Right forelimb (tissue), 1 donor: ENCODE results near the gene GOLGA3.
"Not testable (repeated sequence)": the region's sequence is repeated elsewhere in the genome, so short reads cannot be mapped to it uniquely, and the experiment has no call there.

ENCODE experiments used
- DNase-seq: peaks from one replicate; pipeline ENCODE4 v3.0.0-alpha.2; 2018

The GOLGA3 gene, protein sequence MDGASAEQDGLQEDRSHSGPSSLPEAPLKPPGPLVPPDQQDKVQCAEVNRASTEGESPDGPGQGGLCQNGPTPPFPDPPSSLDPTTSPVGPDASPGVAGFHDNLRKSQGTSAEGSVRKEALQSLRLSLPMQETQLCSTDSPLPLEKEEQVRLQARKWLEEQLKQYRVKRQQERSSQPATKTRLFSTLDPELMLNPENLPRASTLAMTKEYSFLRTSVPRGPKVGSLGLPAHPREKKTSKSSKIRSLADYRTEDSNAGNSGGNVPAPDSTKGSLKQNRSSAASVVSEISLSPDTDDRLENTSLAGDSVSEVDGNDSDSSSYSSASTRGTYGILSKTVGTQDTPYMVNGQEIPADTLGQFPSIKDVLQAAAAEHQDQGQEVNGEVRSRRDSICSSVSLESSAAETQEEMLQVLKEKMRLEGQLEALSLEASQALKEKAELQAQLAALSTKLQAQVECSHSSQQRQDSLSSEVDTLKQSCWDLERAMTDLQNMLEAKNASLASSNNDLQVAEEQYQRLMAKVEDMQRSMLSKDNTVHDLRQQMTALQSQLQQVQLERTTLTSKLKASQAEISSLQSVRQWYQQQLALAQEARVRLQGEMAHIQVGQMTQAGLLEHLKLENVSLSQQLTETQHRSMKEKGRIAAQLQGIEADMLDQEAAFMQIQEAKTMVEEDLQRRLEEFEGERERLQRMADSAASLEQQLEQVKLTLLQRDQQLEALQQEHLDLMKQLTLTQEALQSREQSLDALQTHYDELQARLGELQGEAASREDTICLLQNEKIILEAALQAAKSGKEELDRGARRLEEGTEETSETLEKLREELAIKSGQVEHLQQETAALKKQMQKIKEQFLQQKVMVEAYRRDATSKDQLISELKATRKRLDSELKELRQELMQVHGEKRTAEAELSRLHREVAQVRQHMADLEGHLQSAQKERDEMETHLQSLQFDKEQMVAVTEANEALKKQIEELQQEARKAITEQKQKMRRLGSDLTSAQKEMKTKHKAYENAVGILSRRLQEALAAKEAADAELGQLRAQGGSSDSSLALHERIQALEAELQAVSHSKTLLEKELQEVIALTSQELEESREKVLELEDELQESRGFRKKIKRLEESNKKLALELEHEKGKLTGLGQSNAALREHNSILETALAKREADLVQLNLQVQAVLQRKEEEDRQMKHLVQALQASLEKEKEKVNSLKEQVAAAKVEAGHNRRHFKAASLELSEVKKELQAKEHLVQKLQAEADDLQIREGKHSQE (N-terminal part only)

DNA sequence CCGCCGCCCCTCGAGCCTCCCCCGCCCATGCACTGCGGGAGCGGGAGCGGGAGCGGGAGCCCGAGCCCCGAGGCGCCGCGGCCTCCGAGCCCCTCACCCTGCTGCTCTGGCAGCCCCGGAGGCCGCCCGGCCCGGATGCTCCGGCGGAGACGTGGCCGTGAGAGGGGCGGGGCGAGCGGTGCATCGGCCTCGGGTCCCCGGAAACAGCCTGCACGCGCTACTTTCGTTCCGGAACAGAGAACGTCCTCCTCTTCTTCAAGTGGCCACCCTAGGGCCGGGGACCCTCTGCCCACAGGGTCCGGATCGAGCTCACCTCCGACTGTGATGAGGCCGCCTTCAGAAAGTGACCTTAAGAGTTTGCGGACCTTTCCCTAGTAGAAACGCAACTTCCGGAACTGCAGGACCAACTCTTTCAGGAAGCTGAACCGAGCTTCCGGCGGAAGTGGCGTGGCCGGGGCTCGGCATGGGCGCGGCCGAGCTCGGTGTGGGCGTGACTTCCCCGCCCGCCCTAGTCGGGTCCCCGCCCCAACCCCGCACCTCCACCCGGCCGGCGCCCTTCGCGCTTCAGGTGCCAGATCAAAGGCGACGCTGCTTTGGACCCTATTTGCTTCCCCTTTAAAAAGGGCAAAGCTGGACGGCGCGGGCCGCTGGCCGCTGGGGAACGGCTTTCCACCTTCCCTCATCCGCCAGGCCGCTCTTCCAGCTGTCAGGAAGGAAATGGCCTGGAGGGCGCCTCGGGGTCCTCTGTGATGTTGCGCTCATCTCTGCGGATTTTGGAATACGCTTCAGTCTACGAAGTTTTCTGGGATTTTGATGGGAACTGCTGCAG is at the start of gene GOLGA3:
TSS of gene GOLGA3 (minus strand) at position 164 of the 829 bp plus-strand sequence. CDS start 6,741 bp downstream, outside the sequence.
- peak; percentile 96 for DNase-seq

DNA sequence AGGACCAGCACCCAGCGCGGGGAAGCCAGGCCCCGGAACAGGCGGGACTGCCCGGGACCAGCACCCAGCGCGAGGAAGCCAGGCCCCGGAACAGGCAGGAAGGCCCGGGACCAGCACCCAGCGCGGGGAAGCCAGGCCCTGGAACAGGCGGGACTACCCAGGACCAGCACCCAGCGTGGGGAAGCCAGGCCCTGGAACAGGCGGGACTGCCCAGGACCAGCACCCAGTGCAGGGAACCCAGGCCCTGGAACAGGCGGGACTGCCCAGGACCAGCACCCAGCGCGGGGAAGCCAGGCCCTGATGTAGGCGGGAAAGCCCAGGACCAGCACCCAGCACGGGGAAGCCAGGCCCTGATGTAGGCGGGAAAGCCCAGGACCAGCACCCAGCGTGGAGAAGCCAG is 46.0 kb upstream of the GOLGA3 start:
- DNase-seq = not testable (repeated sequence)

DNA sequence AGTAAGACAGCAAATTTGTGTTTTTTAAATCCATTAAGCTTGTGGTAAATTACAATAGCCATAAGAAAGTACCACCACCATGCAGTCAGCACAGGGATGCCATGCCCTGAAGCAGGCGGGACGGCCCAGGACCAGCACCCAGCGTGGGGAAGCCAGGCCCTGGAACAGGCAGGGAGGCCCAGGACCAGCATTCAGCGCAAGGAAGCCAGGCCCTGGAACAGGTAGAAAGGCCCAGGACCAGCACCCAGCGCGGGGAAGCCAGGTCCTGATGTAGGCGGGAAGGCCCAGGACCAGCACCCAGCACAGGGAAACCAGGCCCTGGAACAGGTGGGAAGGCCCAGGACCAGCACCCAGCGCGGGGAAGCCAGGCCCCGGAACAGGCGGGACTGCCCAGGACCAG is 45.5 kb upstream of the GOLGA3 start:
- DNase-seq = no peak

DNA sequence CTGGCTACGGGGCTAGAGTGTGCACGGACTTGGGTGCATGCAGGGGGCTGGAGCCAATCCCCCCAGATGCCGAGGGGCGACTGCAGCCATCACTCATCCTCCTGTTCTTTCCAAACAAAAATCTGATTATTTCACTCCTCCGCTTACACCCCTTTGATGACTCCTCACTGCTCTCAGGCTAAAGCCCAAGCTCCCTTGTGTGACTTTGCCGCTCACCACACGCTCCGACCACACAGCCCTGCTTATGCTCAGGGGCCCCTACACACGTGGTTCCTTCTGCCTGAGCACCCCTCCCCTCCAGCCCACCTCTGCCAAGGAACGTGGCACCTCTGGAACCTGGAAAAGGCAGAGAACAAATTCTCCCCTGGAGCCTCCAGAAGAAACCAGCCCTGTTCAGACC is 45.1 kb upstream of the GOLGA3 start:
- no peak for DNase-seq

DNA sequence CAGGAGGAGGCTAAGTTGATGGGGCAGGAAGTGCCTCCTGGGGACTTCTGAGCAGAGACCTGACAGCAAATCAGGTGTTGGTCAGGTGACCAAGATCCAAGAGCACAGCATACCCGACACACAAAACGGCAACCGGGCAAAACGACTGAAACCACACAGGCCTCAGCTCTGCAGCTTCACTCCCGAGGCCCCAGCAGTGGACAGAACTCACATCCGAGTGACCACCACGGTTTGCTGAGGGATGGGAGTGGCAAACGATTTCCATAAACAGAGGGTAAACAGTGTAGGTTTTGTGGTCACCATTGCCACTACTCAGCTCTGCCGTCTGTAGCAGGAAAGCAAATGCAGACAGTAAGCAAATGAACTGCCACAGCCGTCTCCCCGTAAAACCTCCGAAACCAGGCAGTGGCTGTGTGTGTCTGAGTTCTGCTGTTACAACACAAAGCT is 44.3 kb upstream of the GOLGA3 start:
- DNase-seq = no peak

DNA sequence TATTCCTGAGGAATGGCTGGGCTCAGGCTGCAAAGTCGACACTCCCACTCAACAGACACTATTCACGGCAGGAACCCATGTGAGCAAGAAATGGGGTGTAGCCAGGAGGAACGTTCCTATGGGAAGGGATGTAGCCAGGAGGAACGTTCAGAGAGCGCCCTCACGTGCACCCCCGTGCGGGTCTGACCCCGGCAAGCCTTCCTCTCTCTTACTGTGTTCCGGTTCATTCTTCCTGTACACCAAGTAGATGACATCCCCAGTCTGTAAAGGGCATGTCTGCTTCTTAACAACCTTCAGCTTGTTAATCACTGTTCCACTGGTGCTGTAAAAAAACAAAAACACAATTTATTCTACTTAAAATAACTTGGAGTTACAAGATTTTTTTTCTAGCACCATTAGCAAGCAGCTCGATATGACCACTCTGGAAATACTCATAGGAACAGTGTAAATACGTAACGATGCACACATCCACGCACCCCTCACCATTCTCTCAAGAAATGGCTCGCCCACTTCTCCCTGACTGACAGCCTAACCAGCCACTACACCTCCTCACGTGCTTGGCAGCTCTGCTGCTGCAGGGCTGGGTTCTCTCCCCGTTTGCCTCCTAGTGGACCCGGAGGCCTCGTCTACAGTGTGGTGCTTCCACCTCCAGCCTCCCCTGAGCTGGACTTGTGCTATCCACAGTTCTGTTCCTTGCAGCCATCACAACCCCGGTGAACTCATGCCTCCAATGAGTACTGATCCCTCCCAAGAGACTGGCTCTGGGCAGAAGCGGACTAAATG is 43.6 kb upstream of the GOLGA3 start:
- no peak for DNase-seq

DNA sequence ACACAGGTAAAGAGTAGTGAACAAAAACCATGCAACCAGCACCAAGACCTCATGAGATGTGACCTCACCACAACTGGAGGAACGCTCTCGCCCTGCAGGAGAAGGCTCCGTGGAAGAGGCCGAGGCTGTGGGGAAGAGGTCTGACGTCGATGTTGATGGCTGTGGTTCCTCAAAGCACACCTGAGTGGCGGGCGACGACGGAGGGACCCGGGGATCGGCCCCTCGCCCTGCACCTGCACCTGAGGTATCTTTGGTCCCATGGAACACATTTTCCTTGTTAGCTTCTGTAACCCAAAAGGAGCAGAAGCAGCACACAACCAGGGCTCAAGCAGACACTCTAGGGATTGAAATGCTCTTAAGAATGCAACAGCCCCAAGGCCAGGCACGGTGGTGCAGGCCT is 40.9 kb upstream of the GOLGA3 start:
- no peak for DNase-seq

DNA sequence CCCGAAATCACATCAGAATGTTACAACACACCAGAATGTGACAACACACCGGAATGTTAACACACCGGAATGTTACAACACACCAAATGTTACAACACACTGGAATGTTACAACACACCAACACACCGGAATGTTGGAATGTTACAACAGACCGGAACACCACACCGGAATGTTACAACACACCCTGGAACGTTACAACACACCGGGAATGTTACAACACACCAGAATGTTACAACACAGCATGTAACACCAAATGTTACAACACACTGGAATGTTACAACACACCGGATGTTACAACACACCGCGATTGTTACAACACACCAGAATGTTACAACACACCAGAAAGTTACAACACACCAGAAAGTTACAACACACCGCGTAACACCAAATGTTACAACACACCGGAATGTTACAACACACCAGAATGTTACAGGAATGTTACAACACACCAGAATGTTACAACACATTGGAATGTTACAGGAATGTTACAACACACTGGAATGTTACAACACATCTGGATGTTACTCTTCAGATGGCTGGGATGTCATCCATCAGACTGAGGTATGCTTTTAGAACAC is 37.7 kb upstream of the GOLGA3 start:
- no peak for DNase-seq

DNA sequence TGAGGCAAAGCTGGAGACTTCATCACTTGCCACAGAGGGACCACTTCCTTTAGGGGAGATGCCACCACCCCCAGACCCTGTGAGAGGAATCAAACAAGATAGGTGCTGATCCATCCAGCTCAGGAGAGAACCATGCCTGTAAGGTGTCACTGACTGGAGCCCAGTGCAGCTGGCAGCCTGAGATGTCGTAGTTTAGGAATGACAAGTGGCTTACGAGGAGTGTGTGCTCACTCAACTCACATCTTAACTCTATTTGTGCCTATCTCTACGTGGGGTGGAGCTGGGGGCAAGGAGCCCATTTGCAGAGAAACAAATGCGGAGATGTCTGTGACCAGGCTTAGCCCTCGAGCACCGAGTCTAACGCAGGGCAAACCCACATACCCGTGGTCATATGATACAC is 32.9 kb upstream of the GOLGA3 start:
- no peak for DNase-seq

DNA sequence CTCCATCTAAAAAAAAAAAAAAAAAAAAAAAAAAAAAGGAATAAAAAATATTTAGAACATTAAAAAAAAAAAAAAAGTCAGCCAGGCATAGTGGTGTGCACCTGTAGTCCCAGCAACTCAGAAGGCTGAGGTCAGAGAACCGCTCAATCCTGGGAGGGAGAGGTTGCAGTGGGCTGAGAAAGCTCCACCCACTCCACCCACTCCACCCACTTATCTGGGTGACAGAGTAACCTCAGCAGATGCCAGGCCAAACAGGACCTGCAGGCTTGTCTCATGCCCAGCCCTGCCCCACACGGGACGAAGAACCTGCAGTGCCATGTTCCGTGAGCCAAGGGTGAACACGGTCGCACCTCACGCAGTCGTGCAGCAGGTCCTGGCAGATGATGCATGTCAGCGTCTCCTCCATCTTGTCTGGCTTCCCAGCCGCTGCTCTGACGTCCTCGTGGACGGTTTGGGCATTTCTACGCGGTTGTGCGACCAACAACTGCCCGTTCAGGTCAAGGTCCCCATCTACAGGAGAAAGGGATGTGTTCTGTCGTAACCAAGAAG is 30.1 kb upstream of the GOLGA3 start:
- no peak for DNase-seq

DNA sequence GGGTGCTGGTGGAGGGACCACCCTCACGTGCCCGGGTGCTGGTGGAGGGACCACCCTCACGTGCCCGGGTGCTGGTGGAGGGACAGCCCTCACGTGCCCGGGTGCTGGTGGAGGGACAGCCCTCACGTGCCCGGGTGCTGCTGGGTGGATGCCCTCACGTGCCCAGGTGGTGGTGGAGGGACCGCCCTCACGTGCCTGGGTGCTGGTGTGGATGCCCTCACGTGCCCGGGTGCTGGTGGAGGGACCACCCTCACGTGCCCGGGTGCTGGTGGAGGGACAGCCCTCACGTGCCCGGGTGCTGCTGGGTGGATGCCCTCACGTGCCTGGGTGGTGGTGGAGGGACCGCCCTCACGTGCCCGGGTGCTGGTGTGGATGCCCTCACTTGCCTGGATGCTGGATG is 28.4 kb upstream of the GOLGA3 start:
- not testable (repeated sequence) for DNase-seq

DNA sequence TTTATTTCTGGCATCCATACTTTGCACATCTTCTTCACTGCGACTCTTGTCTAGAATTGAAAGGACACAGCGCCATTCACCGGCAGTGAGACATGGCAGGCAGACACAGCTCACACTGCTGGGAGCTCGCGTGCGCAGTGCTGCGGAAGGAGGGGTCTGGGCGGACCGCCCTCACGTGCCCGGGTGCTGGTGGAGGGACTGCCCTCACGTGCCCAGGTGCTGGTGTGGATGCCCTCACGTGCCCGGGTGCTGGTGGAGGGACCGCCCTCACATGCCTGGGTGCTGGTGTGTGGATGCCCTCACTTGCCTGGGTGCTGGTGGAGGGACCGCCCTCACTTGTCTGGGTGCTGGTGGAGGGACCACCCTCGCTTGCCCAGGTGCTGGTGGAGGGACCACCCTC is 27.9 kb upstream of the GOLGA3 start:
- DNase-seq = no peak

DNA sequence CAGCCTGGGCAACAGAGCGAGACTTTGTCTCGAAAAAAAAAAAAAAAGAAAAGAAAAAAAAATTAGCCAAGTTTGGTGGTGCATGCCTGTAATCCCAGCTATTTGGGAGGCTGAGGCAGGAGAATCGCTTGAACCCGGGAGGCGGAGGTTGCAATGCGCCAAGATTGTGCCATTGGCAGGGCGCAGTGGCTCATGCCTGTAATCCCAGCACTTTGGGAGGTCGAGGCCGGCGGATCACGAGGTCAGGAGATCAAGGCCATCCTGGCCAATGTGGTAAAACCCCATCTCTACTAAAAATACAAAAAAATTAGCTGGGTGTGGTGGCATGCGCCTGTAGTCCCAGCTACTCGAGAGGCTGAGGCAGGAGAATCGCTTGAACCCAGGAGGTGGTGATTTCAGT is 26.5 kb upstream of the GOLGA3 start:
- not testable (repeated sequence) for DNase-seq

DNA sequence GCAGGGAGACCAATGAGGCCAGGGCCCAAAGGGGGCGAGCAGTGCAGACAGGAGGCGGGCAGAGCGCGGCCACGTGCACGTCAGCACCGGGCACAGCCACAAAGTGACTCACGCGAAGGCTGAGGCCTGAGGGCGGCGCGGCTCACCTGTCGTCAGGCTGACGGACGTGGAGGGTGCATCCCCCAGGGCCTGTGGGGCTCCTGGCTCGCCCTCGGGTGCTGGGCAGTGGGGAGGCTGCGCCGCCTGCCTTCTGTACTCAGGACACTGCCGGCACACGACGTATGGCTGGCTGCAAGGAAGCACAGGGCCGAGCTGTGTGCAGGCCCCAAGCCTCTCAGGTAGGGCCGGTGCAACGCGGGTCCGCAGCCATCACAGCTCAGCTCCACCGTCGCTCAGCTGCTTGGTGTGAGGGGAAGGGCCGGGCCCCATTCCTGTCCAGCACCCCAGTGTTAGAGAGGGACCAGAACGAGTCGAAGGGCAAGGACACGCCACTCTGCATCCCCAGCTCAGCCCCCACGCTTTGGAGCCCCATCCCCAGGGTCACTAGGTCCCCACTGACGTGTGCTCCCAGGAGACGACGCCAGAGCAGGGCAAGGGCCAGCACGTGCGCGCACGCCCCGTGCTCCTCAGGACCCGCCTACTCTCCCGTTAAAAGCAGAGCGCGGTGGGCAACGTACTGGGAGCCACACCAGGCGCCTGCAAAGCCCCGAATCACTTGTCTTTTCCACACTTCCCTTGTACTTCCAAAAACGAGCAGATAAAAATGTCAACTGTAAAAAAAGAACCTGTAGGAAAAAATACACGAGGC is 24.8 kb upstream of the GOLGA3 start:
- DNase-seq = no peak

DNA sequence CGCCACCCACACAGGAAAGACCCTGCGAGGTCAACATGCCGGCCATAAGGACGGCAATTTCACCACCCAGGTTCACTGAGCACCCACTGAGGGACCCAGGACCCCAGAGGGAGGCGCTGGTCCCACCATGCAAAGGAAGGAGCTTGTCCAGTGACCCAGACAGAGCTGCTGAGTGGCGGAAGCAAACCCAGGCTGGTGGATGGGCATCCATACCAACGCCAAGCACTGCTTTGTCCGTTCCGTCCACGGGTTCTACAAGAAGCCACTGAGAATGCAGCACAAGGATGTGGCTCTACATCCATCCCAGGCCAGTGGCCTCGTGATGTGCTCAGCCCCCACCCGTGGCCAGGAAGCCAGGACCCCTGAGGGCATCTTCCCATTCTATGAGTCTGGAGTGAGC is 23.8 kb upstream of the GOLGA3 start:
- no peak for DNase-seq

DNA sequence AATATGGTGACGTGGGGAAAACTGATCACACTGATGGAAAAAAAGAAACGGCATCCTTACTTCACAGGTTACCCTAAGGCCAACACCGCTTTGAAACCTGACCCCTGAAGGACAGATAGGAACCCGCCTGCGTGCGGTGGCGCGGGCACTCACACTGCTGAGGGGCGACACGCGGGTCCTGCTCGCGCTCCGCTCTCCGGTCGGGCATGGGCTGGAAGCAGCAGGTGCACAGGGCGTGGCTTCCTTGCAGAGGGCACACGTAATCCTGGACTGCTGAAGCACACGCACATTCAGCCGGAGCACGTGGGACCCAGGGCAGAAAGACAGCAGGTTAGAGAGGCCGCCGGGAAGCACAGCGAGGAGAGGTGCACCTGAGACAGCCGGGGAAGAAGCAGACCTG is 22.8 kb upstream of the GOLGA3 start:
- DNase-seq = no peak

DNA sequence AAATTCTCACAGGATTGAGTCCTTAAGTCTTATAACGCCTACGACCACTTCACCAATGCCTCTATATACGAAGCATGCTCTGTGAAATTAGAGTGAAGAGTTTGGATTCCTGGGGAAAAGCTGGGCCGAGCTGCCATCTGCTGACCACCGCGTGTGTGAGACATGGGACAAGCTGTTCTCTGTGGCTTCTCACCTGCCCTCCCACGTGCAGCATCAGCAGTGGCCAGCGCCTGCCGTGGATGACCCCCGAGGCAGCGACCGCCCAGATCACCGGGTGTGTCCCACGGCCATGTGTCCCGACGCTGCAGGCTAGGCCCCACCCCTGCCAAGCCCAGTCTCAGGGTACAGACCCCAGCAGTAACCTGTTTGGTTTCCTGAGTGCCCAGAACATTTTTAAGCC is 21.6 kb upstream of the GOLGA3 start:
- DNase-seq = no peak

DNA sequence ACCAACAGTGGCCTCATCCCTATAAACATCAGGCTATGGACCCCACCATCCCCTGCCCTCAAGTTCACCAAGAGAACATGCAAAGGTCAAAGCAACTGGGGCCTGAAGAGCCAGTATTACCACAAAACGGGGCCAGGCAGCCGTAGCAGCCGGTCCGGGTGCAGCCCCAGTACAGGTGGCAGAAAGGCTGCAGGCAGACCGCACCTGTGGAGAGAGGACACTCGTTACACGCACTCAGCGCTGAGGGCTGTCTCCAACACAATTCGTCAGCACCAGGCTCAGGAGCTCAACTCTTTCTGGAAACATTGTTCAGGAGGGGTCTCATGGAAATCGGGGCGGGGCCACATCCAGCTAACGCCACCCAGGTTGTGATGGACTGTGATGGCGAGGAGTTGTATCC is 19.9 kb upstream of the GOLGA3 start:
- DNase-seq = no peak
